ENCODE results near the gene NKTR.

Gene NKTR

DNA sequence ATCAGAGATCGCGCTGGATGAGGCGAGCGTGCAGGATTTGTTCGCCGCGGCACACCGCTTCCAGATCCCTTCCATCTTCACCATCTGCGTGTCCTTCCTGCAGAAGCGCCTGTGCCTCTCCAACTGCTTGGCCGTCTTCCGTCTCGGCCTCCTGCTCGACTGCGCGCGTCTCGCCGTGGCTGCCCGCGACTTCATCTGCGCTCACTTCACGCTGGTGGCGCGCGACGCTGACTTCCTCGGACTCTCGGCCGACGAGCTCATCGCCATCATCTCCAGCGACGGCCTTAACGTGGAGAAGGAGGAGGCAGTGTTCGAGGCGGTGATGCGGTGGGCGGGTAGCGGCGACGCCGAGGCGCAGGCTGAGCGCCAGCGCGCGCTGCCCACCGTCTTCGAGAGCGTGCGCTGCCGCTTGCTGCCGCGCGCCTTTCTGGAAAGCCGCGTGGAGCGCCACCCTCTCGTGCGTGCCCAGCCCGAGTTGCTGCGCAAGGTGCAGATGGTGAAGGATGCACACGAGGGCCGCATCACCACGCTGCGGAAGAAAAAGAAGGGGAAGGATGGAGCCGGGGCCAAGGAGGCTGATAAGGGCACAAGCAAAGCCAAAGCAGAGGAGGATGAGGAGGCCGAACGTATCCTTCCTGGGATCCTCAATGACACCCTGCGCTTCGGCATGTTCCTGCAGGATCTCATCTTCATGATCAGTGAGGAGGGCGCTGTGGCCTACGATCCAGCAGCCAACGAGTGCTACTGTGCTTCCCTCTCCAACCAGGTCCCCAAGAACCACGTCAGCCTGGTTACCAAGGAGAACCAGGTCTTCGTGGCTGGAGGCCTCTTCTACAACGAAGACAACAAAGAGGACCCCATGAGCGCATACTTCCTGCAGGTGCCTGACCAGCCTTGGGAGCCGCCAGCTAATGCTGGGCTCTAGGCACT is 85.7 kb downstream of the NKTR start:
- no peak overlapping the region for H2BK5ac ChIP-seq (ENCODE audit: low read length)
- no peak overlapping the region for H4K8ac ChIP-seq (ENCODE audit: low read depth, low read length)
- no peak overlapping the region for H3K27ac ChIP-seq (replicated peaks; ENCODE audit: low read length)
- H2AK5ac ChIP-seq (ENCODE audit: low read depth, low read length) = no peak overlapping the region
- no peaks in the 10 kb centered on the region for H3K9me3 ChIP-seq (replicated peaks in 1 of 2; ENCODE audit: control insufficient read depth in 2 of 2, insufficient read depth in 1 of 2, low read depth in 1 of 2, low read length in 2 of 2)
- H3K36me3 ChIP-seq (replicated peaks in 1 of 2; ENCODE audit: control insufficient read depth in 2 of 2, insufficient read depth in 2 of 2, low read length in 2 of 2) = no peaks in the 10 kb centered on the region
- no peak overlapping the region for H2AFZ ChIP-seq (ENCODE audit: low read length)
- no CpG with 5 or more reads among the region's 80 CpGs for WGBS, 2 donors (ENCODE audit: extremely low coverage in 2 of 2, insufficient read length in 2 of 2, insufficient replicate concordance in 1 of 2)
- H4K91ac ChIP-seq (ENCODE audit: low read depth, low read length, poor library complexity) = peak overlapping the region; percentile 74
- DNase-seq (ENCODE audit: low spot score) = no peak
- peak overlapping the region; percentile 46 for H2BK12ac ChIP-seq (ENCODE audit: low read length)
- peak overlapping the region in 1 of 2 donors; percentile 16 for H3K4me3 ChIP-seq (ENCODE audit: low read length in 2 of 2)
- H3K18ac ChIP-seq (ENCODE audit: low read length) = peak overlapping the region; percentile 19
- no peak overlapping the region for H2BK15ac ChIP-seq (ENCODE audit: low read length)
- H3K23ac ChIP-seq (ENCODE audit: low read depth, low read length, poor library complexity) = peak overlapping the region; percentile 77
- H3K4ac ChIP-seq (ENCODE audit: low read length) = no peak overlapping the region
- no peak overlapping the region for H3K4me2 ChIP-seq (ENCODE audit: insufficient read depth, low read length, poor library complexity, severe bottlenecking)
- H3K9ac ChIP-seq (ENCODE audit: low read depth, low read length, poor library complexity) = no peak overlapping the region
- H3K27me3 ChIP-seq (ENCODE audit: control insufficient read depth in 3 of 3, insufficient read depth in 3 of 3, low read depth in 1 of 3, low read length in 3 of 3) = peaks cover 0 to 11% (median 0%) of the 10 kb centered on the region in 3 experiments
- peaks cover 0 to 11% of the 10 kb centered on the region in 2 donors for H3K4me1 ChIP-seq (ENCODE audit: control insufficient read depth in 2 of 2, insufficient read depth in 1 of 2, low read depth in 1 of 2, low read length in 2 of 2)
- no peaks in the 10 kb centered on the region for H3K79me1 ChIP-seq (ENCODE audit: low read depth, low read length)
- H3K14ac ChIP-seq (ENCODE audit: low read length) = peak overlapping the region; percentile 96
- H2BK120ac ChIP-seq (ENCODE audit: low read depth, low read length) = peak overlapping the region; percentile 7

DNA sequence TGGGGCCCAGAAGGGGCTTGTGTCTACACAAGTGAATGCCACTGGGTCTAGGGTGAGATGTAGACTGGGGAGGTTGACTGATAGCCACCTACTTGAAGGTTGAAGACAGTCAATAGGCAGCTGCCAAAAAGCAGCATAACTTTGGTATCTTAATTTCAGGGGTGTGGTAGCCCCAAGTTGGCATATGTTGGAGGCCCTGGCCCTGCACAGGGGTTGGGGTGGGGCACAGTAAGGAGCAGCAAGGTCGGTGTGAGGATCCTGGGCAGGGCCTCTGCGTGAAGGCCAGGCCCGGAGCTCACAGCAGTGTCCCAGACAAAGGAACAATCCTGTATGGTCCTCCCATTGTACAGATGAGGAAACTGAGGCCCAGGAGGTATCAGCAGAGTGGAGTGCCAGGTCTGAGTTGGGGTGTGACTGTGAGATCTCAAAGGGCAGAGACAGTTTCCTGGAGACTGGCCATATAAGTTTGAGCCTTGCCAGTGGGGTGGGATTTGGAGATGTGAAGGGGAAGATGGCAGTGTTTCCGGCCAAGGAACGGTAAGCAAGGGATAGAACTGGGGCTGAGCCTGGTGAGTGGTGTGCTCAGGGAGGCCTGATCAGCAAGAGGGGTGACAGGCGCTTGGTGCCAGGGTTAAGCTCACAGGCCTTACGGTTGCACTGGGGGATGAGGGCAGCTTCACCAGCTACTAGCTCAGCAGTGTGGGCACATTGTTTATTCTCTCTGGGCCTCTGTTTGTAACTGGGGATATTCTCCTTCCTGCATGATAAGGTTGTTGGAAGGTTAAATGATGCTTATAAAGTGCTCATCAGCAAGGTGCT is 86.6 kb downstream of the NKTR start:
- Histone ChIP-seq H2AK5ac (ENCODE audit: low read depth, low read length) (no peak overlapping the region), H3K4me3 (ENCODE audit: low read length in 2 of 2) (no peak overlapping the region), H3K14ac (ENCODE audit: low read length) (no peak overlapping the region), H2BK15ac (ENCODE audit: low read length) (no peak overlapping the region), H3K27ac (replicated peaks; ENCODE audit: low read length) (no peak overlapping the region), H3K23ac (ENCODE audit: low read depth, low read length, poor library complexity) (no peak overlapping the region), H3K79me1 (ENCODE audit: low read depth, low read length) (no peaks in the 10 kb centered on the region), H3K36me3 (replicated peaks in 1 of 2; ENCODE audit: control insufficient read depth in 2 of 2, insufficient read depth in 2 of 2, low read length in 2 of 2) (no peaks in the 10 kb centered on the region), H3K18ac (ENCODE audit: low read length) (no peak overlapping the region), H3K4ac (ENCODE audit: low read length) (no peak overlapping the region), H3K9ac (ENCODE audit: low read depth, low read length, poor library complexity) (no peak overlapping the region), H4K8ac (ENCODE audit: low read depth, low read length) (no peak overlapping the region), H3K4me1 (ENCODE audit: control insufficient read depth in 2 of 2, insufficient read depth in 1 of 2, low read depth in 1 of 2, low read length in 2 of 2) (peaks cover 0 to 11% of the 10 kb centered on the region in 2 donors), H2BK12ac (ENCODE audit: low read length) (no peak overlapping the region), H3K4me2 (ENCODE audit: insufficient read depth, low read length, poor library complexity, severe bottlenecking) (no peak overlapping the region), H2BK120ac (ENCODE audit: low read depth, low read length) (no peak overlapping the region), H3K9me3 (replicated peaks in 1 of 2; ENCODE audit: control insufficient read depth in 2 of 2, insufficient read depth in 1 of 2, low read depth in 1 of 2, low read length in 2 of 2) (no peaks in the 10 kb centered on the region), H2BK5ac (ENCODE audit: low read length) (no peak overlapping the region), H2AFZ (ENCODE audit: low read length) (no peak overlapping the region), H3K27me3 (ENCODE audit: control insufficient read depth in 3 of 3, insufficient read depth in 3 of 3, low read depth in 1 of 3, low read length in 3 of 3) (peaks cover 0 to 15% (median 0%) of the 10 kb centered on the region in 3 experiments), H4K91ac (ENCODE audit: low read depth, low read length, poor library complexity) (no peak overlapping the region)
- WGBS, 2 donors (ENCODE audit: extremely low coverage in 2 of 2, insufficient read length in 2 of 2, insufficient replicate concordance in 1 of 2) = no CpG with 5 or more reads among the region's 7 CpGs
- no peak for DNase-seq (ENCODE audit: low spot score)

GRCh38 chr3:42688016-42688415 is 87.5 kb downstream of the NKTR start:
- H2BK5ac ChIP-seq (ENCODE audit: low read length) = no peak overlapping the region
- no peak overlapping the region for H3K27ac ChIP-seq (replicated peaks; ENCODE audit: low read length)
- no peak overlapping the region for H3K9ac ChIP-seq (ENCODE audit: low read depth, low read length, poor library complexity)
- no peak for DNase-seq (ENCODE audit: low spot score)
- no peak overlapping the region for H4K8ac ChIP-seq (ENCODE audit: low read depth, low read length)
- H3K4me1 ChIP-seq (ENCODE audit: control insufficient read depth in 2 of 2, insufficient read depth in 1 of 2, low read depth in 1 of 2, low read length in 2 of 2) = peaks cover 0 to 11% of the 10 kb centered on the region in 2 donors
- H3K9me3 ChIP-seq (replicated peaks in 1 of 2; ENCODE audit: control insufficient read depth in 2 of 2, insufficient read depth in 1 of 2, low read depth in 1 of 2, low read length in 2 of 2) = no peaks in the 10 kb centered on the region
- H3K23ac ChIP-seq (ENCODE audit: low read depth, low read length, poor library complexity) = peak overlapping the region; percentile 37
- H3K4me2 ChIP-seq (ENCODE audit: insufficient read depth, low read length, poor library complexity, severe bottlenecking) = no peak overlapping the region
- H2BK120ac ChIP-seq (ENCODE audit: low read depth, low read length) = no peak overlapping the region
- no peaks in the 10 kb centered on the region for H3K79me1 ChIP-seq (ENCODE audit: low read depth, low read length)
- peaks cover 0 to 21% (median 0%) of the 10 kb centered on the region in 3 experiments for H3K27me3 ChIP-seq (ENCODE audit: control insufficient read depth in 3 of 3, insufficient read depth in 3 of 3, low read depth in 1 of 3, low read length in 3 of 3)
- H2AFZ ChIP-seq (ENCODE audit: low read length) = no peak overlapping the region
- H3K4ac ChIP-seq (ENCODE audit: low read length) = no peak overlapping the region
- H4K91ac ChIP-seq (ENCODE audit: low read depth, low read length, poor library complexity) = no peak overlapping the region
- no peak overlapping the region for H2BK15ac ChIP-seq (ENCODE audit: low read length)
- H3K14ac ChIP-seq (ENCODE audit: low read length) = peak overlapping the region; percentile 40
- peak overlapping the region; percentile 77 for H3K18ac ChIP-seq (ENCODE audit: low read length)
- H3K36me3 ChIP-seq (replicated peaks in 1 of 2; ENCODE audit: control insufficient read depth in 2 of 2, insufficient read depth in 2 of 2, low read length in 2 of 2) = no peaks in the 10 kb centered on the region
- no peak overlapping the region for H3K4me3 ChIP-seq (ENCODE audit: low read length in 2 of 2)
- no peak overlapping the region for H2BK12ac ChIP-seq (ENCODE audit: low read length)
- WGBS, 2 donors (ENCODE audit: extremely low coverage in 2 of 2, insufficient read length in 2 of 2, insufficient replicate concordance in 1 of 2) = no CpG with 5 or more reads among the region's 15 CpGs
- H2AK5ac ChIP-seq (ENCODE audit: low read depth, low read length) = no peak overlapping the region

Measured in neuronal stem cell (in vitro differentiated cells).